Activated T-helper 9 cell treated with anti-CD3 and anti-CD28 coated beads, Interleukin-2, amount 50 U/mL, for 16 hours (primary cell): ENCODE measurements around the gene SLC41A2.
"Not testable (repeated sequence)": the region's sequence is repeated elsewhere in the genome, so short reads cannot be mapped to it uniquely, and the experiment has no call there.

Experiments used
- DNase-seq: peaks from one replicate; pipeline ENCODE4 v3.0.0-alpha.2; 2020; ENCODE audit warnings: low read depth

Gene SLC41A2

DNA sequence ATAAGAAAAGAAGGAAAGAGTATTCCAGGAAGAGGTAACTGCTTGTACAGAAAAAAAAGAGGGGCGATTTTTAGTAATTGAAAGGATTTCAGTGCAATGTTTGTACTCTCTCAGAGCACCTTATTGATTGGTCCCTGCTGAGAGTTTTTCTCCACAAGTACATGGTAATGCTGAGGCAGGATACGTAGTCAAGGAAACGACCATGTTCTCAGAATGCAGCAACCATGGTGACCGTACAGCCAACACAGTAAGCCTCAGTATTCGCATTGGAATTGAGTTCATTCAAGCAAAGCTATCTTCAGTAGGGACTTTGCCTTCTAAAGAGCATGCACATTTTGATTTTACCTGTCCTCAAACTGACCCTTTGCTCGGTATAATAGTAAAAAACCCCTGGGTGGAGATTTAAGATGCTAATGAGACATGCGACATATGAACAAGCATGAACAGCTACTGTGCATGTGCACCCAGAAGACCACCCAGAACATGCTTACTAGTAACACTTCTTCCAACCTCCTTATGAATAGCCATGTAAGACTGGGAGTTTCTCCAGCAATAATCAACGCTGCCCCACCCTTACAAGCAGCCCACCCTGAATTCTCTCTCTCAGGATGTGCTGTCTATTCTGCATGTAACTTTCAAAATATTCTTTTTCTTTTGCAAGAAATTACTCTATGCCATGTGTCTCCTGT is 6.2 kb upstream of the SLC41A2 start:
- DNase-seq: no peak

DNA sequence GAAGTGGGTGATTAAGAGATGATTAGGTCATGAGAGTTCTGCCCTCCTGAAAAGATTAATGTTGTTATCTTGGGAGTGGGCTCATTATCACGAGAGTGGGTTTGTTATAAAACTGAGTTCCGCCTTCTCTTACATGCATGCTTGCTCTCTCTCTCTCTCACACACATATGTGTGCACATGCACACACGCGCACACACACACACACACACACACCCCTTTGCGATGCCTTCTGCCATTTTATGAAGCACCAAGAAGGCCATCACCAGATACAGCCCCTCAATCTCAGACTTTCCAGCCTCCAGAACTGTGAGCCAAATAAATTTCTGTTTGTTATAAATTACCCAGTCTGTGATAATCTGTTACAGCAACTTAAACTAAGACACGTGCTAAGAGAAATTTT is 5.7 kb upstream of the SLC41A2 start:
- DNase-seq: no peak

DNA sequence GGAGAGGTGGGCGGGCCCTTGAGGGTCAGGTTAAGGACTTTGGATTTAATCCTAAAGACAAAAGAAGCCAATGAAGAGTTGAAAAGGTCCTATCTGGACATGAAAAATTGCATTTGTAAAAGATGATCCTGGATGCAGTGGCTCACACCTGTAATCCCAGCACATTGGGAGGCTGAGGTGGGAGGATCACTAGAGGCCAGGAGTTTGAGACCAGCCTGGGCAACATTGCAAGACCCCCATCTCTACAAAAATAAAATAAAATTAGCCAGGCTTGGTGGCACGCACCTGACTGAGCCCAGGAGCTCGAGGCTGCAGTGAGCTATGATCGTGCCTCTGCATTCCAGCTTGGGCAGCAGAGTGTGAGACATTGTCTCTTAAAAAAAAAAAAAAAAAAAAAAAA is 2.4 kb upstream of the SLC41A2 start:
- no peak for DNase-seq

DNA sequence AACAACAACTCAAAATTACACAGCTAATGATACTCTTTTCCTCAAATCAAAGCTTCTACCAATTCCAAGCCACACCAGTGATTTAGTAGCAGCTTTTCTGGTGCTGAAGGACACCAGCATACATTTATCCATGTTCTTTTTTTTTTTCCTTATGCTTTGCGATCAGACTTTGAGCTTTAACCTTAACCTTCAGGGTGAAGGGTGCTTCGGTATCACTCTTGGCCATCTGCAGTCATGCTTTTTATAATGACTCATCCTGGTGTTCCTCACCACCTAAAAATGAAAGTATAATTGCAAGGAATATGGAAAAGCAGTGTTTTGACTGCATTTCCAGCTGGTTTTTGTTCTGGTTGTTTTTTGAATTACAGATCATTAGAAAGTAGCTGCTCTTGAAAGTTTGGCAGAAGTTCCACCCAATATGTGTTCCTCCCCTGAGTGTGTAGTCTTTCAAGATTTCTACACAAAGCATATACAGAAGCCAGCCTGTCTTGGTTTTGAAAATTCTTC is 1.3 kb upstream of the SLC41A2 start:
- no peak for DNase-seq

DNA sequence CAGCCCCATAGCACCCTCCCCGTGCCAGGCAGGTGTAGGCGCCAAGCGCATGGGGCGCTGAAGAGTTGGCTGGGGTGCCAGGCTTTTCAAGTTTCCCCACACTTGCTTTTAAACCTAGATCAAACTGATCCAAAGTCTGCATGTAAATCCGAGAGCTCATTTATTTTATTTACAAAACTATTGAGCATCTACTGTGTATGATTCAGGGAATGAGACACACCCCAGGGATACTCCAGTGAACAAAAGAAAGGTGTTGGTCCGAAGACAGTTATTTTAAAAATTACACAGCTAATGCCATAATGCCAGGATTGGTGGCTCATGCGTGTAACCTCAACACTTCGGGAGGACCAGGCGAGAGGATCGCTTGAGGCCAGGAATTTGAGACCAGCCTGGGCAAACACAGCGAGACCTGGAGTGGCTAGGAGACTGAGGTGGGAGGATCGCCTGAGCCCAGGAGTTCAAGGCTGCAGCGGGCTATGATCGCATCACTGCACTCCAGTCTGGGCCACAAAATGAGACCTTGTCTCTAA is 780 bp upstream of the SLC41A2 start:
- no peak for DNase-seq

DNA sequence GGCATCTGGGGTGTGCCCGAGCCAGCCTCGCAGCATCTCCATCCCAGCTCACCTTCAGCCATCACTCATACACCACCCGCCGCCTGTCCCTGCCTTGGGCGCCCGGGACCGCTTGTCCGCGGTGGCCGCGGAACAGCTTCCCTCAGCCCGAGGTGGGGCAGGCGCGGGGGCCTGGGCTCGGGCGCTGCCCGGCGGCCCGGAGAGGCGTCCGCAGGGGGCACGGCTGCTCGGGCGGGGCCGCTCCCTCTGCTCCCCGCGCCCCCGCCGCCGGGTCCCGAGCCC is 430 bp downstream of the SLC41A2 start:
- peak; percentile 10 for DNase-seq

DNA sequence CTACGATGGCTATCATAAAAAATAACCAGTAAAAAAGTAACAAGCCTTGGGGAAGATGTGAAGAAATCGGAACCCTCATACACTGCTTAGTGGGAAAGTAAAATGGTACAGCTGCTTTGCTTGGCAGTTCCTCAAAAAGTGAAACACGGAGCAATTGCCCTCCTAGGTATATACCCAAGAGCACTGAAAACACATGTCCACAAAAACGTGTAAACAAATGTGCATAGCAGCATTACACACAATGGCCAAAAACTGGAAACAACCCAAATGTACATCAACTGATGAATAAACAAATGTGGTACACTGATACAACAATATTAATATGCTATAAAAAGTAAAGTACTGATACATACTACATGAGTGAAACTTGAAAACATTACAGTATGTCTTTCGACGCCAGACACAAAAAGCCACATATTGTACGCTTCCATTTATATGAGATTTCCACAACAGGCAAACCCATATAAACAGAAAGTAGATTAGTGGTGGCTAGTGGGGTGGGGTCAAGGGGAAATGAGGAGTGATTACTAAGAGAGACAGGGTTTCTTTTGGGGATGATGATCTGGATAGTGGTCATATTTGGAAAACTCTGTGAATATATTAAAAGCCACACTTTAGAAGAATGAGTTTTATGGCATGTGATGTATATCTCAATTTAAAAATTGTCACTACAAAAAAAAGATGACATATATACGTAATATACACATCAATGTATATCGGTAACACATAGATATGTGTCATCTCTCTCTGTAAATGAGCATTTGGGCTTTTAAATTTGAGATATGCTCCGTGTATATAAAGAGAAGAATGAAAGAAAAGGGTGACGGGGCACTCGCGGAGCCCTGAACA is 996 bp downstream of the SLC41A2 start:
- DNase-seq: no peak

DNA sequence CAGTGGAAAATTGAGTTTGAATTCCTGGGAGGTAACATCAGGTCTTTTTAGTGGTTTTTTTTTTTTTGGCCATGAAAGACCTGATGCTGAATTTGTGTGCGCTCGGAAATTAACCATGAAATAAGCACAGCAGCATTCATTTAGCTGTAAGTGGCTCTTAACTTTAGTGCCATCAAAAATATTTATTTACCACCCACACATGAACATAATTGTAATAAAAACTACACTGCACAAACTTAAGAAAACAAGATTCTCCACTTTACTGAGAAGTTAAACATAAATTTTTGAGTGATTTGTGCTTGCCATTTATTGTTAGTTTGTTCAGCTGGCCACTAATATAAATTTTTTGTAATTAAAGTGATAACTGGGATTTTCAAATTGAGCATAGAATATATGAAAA is 2.4 kb downstream of the SLC41A2 start:
- DNase-seq: no peak

DNA sequence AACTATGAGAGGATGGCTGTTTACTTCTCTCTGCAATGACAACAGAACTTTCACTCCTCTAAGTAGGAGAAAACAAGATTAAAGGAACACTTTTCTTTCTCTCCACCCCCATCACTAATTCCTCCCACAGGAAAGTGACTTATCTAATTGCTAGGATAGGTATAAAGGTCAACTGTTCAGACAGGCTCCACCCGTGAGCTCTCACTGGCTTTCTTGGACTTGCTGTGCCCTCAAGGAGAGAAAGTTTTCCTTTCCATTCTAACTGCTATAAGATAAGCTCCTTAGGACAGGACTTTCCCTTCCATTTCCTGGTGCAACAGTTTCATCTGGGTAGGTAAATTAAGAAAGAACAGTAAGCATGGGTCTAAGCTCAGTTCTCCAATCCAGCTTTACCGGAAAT is 4.8 kb downstream of the SLC41A2 start:
- DNase-seq: no peak

DNA sequence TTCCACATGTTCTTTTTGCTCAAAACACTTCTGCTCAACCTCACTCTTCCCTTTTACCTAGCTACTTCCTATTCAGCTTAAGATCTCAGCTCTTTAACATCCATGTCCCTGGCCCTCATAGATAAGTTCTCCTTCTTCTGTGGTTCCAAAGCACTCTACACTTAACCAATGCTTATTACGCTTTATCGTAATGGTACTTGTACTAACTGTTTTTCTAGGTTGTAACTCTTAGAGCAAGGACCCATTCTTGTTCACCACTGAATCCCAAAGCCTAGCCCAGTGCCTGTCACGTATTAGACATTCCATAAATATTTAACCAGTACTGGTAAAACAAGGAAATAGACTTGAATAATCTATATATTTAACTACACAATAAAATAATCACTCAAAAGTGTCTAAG is 5.3 kb downstream of the SLC41A2 start:
- DNase-seq: no peak

DNA sequence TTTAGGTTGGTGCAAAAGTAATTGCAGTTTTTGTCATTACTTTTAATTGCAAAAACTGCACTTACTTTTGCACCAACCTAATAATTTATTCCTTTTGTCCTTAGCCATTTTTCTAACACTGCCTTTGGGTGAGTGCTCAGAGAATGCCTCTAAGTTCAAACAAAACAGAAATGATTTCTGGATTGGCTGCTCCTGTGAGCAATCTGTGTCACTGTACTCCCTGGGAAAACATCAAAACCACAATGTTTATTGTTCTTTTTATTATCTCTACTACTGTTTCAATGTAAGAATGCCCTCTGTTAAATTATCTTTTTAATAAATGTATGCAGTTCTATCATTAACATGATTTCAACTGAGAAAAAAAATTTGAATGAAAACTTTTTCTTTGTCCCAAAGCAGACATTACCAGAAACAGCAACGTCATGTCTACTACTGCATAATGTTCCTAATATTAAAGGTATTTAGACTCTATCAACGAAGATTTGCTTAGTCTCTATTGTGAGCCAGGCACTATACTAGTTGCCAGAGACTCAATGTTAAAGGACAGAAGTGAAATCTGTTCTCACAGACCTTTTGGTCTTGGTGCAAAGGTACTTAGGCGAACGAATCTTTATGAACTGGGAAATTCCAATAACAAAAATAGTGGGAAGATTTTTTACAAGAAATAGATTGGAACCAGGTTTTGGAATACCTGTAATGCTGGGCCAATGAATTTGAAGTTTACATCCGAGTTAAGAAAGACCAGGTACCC is 6.2 kb downstream of the SLC41A2 start:
- no peak for DNase-seq

DNA sequence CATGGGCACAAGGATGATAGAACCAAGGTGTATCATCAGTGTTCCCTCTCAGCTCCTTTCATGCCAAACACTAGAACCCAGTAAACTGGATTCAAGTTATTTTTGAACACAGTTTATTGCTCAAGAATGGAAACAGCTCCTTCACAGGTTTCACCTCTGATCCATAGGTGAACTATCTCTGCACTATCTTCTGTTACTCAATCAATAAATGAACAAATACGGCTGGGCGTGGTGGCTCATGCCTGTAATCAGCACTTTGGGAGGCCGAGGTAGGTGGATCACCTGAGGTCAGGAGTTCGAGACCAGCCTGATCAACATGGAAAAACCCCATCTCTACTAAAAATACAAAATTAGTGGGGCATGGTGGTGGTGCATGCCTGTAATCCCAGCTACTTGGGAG is 9.4 kb downstream of the SLC41A2 start:
- not testable (repeated sequence) for DNase-seq

DNA sequence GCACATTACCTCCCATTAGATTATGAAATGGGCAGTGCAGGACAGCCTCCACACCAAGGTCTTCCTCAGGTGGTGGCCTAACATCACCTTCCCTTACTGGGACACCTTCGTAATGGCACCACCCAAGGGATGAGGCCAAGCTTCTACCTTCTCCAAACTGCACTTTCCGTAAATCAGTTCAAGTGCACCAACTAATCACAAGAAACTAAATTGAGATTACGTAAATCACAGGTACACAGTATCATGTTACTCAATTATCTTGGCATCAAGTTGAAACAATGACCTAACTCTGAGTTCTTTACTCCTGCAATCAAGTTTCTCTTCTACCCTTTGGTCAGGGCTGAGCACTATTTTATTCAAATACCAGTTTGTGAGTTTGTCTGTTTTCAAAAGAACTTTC is 13.8 kb downstream of the SLC41A2 start:
- DNase-seq: no peak

DNA sequence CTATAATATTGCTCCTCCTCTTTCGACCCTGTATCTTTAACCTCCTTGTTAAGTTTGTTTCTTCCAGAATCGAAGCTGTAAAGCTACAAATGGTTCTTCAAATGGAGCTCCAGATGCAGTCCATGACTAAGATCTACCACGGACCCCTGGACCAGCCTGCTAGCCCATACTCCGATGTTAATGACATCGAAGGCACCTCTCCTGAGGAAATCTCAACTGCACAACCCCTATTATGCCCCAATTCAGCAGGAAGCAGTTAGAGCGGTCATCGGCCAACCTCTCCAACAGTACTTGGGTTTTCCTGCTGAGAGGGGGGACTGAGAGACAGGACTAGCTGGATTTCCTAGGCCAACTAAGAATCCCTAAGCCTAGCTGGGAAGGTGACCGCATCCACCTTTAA is 14.7 kb downstream of the SLC41A2 start:
- not testable (repeated sequence) for DNase-seq

DNA sequence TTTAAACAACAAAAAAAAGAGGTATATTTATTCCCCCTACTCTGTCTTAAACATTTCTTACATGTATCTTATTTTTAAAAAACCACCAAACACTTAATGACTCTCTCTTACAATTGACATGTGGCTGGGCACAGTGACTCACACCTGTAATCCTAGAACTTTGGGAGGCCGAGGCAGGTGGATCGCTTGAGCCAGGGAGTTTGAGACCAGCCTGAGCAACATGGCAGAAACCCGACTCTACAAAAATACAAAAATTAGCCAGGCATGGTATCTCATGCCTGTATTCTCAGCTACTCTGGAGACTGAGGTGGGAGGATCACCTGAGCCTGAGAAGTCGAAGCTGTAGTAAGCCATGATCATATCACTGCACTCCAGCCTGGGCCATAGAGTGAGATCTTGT is 16.0 kb downstream of the SLC41A2 start:
- DNase-seq: no peak

DNA sequence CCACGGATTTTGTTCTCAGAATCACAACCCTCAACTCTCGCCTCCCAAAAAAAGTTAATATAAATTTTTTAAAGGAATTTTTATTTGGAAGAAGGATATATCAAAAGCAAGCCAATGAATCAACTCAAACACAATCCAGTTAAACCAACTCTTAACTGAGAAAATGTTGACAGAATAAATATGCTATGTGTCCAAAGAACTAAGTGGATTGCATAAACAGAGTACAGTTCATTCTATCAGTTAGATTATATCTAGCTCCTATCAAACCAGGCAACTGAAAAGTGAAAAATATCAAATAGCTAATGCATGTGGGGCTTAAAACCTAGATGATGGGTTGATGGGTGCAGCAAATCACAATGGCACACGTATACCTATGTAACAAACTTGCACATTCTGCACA is 16.6 kb downstream of the SLC41A2 start:
- no peak for DNase-seq

DNA sequence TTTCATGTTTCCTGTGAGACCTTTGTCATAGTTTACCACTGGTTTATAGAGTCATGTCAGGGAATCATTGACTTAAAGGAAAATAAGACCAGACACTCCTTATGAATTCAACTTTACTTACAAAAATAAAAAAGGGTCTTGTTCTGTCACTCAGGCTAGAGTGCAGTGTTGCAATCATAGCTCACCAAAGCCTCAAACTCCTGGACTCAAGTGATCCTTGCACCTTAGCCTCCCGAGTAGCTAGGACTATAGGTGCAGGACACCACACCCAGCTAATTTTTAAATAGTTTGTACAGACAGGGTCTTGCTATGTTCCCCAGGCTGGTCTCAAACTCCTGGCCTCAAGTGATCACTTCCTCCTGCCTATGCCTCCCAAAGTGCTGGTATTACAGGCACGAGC is 19.0 kb downstream of the SLC41A2 start:
- DNase-seq: no peak

DNA sequence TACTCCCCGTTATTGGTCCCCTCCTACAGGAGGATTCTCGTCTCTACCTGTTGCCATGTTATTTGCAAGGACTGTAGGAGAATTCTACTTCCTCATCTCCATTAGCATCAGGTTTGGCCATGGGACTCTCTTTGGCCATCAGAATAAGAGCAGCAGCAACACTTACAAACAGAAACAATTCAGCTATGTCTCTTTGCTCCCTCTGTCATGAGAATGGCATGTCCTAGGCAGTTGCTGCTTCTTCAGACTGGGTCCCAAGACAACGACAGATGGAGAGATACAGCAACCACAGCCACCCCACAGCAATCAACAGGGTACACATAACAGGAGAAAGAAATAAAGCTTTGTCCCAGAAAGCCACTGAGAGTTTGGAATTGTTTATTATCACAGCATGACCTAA is 19.7 kb downstream of the SLC41A2 start:
- DNase-seq: no peak

DNA sequence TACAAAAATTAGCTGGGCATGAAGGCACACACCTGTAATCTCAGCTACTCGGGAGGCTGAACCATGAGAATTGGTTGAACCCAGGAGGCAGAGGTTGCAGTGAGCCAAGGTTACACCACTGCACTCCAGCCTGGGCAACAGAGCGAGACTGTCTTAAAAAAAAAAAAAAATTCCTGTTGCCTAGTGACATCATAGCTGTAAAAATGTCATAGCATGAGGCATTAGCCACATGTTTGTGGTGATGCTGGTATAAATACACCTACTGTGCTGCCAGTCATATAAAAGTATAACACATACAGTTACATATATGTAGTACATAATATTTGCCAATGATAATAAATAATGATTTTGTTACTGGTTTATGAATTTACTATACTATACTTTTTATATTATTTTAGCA is 22.2 kb downstream of the SLC41A2 start:
- no peak for DNase-seq

DNA sequence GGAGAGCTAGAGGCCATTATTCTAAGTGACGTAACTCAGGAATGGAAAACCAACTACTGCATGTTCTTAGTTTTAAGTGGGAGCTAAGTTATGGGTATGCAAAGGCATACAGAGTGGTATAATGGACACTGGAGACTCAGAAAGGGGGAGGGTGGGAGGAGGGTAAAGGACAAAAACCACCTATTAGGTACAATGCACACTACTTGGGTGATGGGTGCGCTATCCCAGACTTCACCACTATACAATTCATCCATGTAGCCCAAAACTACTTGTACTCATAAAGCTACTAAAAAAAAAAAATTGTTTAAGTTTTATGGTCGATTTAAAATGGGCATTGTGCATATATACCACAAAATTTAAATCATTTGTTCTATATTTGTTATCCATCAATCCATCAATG is 24.3 kb downstream of the SLC41A2 start:
- no peak for DNase-seq

DNA sequence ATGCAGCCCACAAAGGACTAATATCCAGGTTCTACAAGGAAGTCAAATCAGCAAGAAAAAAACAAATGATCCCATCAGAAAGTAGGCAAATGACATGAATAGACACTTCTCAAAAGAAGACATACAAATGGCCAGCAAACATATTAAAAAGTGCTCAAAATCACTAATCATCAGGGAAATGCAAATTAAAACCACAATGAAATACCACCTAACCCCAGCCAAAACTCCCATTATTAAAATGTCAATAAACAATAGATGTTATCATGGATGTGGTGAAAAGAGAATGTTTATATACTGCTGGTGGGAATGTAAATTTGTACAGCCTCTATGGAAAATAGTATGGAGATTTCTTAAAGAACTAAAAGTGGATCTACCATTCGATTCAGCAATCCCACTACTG is 25.0 kb downstream of the SLC41A2 start:
- DNase-seq: no peak

DNA sequence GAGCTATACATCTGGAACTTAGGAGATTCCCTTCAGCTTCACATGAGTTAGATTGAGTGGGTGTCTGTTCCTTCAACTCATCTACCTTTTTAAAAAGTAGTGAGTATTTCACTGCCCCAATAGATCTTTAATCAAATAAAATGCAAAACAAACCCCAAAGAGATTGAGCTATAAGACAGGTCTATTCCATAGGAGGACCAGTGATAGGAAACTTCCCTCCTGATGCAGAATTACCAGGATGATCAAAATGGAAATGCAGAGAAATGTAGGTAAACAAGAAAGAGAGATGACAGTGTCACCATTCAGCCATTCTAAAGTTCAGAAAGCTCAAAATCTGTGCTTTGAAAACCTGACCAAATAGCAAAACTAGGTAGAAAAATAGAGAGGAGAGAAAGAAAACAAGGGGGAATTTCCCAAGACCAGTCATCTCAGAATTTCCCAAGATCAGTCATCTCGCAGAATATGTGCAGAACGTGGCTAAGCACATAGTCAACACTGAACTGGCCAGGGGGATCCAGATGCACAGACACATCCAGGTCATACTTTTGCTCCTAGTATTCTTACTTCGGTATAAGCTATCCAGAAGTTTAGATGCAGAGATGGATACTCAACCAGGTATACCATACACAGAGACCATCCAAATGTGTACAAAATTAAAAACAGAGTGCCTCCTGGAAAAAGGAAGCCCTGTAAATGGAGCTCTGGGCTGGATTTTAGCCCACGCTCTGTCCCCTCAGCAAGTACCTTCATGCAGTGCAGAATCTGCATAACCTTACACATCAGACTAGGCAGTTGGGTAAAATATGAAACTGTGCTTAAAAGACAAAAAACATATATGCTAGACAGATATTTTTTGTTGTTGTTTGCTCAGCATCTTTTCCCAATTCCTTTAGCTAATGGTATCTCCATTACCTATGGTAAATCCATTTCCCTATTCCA is 27.4 kb downstream of the SLC41A2 start:
- peak; percentile 13 for DNase-seq
